Omental fat pad (tissue), 4 donors: ENCODE results near the gene KCNIP1. TPM values are rescaled to one million over a fixed set of nuclear protein-coding genes. Genes with fewer than 3 reads are reported as not detected.

Source experiments
- ATAC-seq: fragments of 150-250 bp; one replicate; pipeline ENCODE4 v1.9.1; 2016; ENCODE audit warnings: mild to moderate bottlenecking, moderate library complexity; ENCODE audit not compliant: low FRiP score
- DNase-seq: peaks from one replicate; pipeline ENCODE4 v3.0.0-alpha.2; 2019; ENCODE audit warnings: low spot score
- CTCF ChIP-seq, 3 donors: fragments of 450-650 bp; IDR thresholded peaks; one replicate each; pipeline ENCODE4 v1.5.1; 2016 to 2017; ENCODE audit warnings: antibody characterized with exemption in 3 of 3, mild to moderate bottlenecking in 3 of 3, moderate library complexity in 2 of 3
- total RNA-seq, 4 donors: library from RNA; depleted of rRNA; stranded (reverse); fragments of >200 nt; gene quantifications; one replicate each; pipeline ENCODE4 v1.1.0, GENCODE V29; 2016

The KCNIP1 gene
- total RNA-seq, 4 donors from 2014 or later = 0.25 TPM; not detected in 3

- no peak for TF ChIP-seq CTCF (IDR thresholded peaks at IDR 0.05)
- DNase-seq (no peak), ATAC-seq (no peak)
Measured at GRCh38 chr5:170746075-170746960, 242.5 kb downstream of the KCNIP1 start.

- TF ChIP-seq CTCF (IDR thresholded peaks at IDR 0.05) = no peak
- DNase-seq = no peak
Measured at GRCh38 chr5:170746961-170747340, 243.1 kb downstream of the KCNIP1 start.

GRCh38 chr5:170747357-170747756 lies 243.5 kb downstream of the KCNIP1 start:
- TF ChIP-seq CTCF (IDR thresholded peaks at IDR 0.05) = no peak
- DNase-seq (no peak), ATAC-seq (no peak)

More at GRCh38 chr5:170746961-170747340, 243.1 kb downstream of the KCNIP1 start:
- no peak for ATAC-seq

GRCh38 chr5:170747851-170748250 lies 244.0 kb downstream of the KCNIP1 start:
- ATAC-seq (no peak), DNase-seq (no peak)
- TF ChIP-seq CTCF (IDR thresholded peaks at IDR 0.05) = no peak

GRCh38 chr5:170748951-170749471 lies 245.2 kb downstream of the KCNIP1 start:
- DNase-seq (no peak), ATAC-seq (no peak)
- no peak for TF ChIP-seq CTCF (IDR thresholded peaks at IDR 0.05)

- no peak for DNase-seq
- no peak for TF ChIP-seq CTCF (IDR thresholded peaks at IDR 0.05)
- no peak for ATAC-seq
Measured at GRCh38 chr5:170749911-170750431, 246.2 kb downstream of the KCNIP1 start.
